Muscle of arm (tissue), 12 donors: ENCODE data around the gene FBXO48. TPM values are rescaled to one million over a fixed set of nuclear protein-coding genes. Genes with fewer than 3 reads are reported as not detected.

Experiments
- DNase-seq: peaks from one replicate; pipeline ENCODE4 v3.0.0-alpha.2; 2013
- polyA plus RNA-seq, 12 donors: library from polyadenylated mRNA; unstranded; fragments of 120-200 nt; gene quantifications; one replicate each; pipeline ENCODE4 v1.2.1, GENCODE V29; 2013; ENCODE audit not compliant: insufficient read length in 12 of 12

FBXO48 gene
- polyA plus RNA-seq, 12 donors = 1.3 to 2.7 (median 1.9) TPM; not detected in 2

DNA sequence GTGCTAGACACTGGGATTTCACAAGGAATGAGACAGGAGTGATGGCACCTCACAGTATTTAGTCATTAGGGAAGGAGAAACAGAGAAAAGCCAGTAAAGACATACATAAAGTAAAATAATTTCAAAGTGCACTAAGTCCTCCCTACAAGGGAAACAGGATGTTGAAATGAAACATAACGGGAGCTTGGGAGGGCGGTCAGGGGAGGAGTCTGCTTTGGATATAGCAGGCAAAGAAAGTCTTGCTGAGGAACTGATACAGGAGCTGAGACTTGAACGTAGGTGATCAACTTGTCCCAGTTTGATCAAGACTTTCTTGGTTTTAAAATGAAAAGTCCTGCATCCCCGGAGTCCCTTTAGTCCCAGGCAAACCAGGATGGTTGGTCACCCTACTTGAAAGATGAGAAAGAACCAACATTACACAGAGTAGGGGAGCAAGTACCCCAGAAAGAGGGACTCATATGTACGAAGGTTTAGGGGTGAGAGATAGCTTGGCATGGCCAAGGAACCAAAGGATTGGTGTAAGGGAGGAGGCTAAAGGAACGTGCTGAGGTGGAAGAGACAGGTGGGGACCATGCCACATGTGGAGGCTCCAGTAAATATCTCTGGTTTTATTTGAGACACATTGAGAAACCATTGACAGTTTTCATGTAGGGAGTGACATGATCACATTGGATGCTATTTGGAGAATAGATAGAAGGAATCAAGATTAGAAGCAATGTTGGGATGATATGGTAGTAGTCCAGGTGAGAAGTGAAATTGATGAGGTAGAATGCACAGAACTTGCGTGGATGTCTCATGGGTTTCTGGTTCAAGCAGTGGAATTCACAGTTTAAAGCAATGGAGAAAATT lies 28.4 kb downstream of the FBXO48 start:
- no peak for DNase-seq

DNA sequence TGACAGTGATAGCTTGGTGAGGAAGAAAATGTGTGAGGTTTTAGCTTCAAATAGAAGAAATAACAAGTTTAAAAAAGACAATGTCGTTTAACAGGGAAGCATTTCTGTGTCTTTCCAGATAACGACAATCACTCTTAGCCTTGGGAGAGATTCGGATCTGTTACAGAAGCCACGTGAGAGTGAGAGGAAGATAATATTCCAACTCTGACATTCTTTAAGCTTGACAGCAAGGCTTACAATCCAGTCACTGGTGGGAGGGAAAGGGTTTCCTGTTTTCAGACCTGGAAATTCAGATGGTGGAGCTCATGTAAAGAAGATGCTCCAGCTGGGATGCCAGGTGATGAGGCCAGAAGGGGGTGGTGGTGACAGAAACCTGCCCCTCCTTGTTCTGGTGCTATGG lies 30.8 kb downstream of the FBXO48 start:
- DNase-seq = no peak

DNA sequence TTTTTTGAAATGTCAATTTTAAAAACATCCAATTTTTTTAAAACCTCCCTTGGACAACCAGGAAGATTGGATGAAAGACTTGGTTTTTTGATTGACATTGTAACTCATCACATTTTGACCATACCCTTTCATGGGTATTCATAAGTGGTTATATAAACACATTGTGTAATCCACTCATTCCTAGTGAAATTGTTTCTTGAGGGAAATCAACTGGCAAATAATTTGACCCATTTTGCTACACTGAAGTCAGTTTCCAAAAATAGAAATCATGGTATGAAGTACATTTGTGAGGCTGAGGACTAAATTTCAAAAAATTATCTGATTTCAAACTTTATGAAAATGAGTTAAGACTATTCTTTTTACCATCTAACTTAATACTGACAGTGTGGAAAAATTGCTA lies 31.5 kb downstream of the FBXO48 start:
- DNase-seq = no peak

DNA sequence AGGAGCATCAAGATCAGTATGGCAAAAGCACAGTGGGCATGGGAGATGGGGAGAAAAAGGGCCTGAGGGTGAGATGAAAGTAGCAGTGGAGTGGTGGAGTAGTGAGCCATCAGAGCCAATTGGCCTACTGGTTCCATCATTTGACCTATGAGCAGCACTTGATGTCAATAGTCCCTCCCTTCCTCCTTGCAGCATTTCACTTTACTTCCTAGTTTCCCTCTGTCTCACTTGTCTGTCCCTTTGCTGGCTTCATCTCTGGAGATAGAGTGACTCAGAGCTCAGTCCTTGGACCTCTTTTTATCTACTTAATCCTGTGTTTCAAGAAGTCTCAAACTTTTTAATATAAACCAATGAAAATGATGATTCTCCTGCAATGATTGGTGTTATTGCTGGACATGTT lies 32.1 kb downstream of the FBXO48 start:
- DNase-seq = no peak

DNA sequence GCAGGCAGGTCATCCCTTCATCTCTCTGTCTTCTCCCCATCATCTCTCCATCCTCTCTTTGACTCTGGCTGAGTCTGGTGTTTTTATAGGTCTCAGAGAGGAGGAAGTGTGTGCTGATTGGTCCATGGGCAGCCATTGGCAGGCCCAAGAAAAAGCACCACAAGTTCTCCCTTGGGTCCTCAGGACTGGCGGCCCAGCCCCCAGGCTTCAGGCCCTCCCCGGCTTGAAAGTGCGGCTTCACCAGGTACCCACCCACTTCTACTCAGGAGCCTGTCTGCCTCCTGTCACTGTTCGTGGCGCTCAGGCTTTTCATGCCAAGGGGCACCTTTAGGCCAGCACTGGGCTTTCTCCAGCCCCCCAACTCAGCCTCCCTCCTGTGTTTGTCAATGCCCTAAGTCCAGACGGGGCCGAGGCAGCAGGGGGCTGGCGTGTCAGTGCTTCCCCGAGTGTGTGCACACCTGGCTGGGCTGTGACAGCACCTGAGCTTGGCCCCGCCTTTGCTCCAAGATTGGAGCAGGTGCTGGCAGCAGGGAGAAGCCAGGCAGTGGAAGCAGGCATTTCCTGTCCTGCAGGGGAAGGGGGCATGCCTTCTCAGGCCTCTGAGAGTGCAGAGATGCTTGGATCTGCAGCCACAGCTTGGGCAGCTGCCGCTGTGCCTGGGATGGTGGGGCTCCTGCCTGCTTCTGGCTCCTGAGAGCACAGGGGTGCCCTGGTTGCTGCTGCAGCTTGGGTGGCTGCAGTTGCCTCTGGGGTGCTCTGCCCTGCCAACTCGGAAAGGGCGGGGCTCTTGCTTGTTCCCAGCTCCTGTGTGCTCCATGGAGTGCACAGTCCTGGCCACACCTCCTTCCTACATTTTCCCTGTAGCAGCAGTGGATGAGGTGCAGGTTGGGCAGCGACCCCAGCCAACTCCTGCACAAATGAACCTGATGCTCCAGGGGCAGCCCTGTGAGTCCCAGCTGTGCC lies 34.1 kb downstream of the FBXO48 start:
- no peak for DNase-seq

DNA sequence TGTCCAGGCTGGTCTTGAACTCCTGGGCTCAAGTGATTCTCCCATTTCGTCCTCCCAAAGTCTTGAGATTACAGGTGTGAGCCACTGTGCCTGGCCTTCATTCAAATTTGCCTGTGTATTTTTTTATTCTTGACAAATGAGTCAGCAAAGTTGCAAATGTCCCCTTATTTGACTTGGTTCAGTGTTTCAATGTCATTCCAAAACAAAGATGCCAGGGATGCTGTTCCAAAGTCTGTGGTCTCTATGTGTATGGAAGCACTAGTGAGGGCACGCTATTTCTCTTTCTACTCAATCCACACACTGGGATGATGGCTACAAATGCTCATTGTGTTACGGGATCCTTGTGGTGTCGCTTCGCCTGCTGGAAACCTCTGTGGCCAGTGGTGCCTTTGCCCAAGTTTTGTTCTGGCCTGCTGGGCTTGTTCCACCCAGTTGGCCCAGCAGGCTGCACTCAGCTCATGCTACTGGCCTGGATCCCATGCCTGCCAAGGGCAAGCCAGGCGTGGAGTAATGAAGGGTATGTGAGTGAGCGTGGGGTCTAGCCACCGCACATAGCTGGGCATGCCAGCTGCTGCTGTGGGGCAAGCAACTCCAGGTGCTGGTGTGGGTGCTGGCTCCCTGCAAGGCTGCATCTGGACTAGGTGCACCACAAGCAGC lies 35.6 kb downstream of the FBXO48 start:
- DNase-seq = no peak

DNA sequence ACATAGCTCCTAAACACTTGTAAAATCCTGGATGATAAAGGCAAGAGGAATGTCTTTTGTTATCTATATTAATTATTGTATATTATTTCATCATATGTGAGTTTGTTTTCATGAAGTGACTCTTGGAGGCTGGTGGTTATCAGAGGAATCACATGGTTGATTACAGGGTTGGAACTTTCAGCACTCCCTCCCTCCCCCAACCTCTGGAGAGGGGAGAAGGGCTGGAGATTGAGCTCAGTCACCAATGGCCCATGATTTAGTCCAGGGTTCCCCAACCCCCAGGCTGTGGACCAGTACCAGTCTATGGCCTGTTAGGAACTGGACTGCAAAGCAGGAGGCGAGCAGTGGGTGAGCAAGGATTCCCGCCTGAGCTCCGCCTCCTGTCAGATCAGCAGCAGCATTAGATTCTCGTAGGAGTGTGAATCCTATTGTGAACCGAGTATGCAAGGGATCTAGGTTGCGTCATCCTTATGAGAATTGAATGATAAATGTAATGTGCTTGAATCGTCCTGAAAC lies 37.7 kb downstream of the FBXO48 start:
- no peak for DNase-seq

DNA sequence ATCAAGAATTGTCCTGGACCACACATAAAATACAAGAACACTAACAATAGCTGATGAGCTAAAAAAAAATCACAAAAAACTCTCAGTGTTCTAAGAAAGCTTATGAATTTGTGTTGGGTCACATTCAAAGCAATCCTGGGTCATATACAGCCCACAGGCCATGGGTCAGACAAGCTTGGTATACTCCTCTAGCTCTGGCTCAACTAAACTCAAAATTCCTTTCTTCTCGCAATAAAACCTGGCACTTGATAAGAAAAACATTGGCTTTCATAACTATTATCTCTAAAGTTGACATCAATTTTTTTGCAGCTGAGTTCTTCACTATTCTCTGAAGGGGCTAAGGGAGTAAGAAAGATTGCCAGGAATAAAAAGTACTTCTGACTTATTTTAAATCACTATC lies 38.3 kb downstream of the FBXO48 start:
- no peak for DNase-seq

DNA sequence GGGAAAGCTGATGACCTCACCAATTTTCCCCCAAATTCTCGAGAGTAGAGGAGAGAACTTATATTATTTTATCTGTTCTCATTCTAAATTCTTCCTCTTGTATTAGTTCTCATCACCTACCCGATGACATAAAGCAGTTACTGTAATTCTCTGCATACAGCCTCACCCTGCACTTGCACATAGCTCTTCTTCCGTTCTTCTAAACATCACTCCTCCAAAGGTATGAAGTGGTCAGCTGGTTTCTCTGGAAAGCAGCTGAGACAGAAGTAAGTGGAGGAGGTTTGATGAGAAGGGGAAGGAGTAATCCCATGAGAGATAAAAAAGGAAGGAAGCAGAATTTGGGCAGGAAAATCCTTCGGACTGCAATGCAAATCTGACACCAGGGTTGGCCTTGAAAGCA lies 39.0 kb downstream of the FBXO48 start:
- no peak for DNase-seq

DNA sequence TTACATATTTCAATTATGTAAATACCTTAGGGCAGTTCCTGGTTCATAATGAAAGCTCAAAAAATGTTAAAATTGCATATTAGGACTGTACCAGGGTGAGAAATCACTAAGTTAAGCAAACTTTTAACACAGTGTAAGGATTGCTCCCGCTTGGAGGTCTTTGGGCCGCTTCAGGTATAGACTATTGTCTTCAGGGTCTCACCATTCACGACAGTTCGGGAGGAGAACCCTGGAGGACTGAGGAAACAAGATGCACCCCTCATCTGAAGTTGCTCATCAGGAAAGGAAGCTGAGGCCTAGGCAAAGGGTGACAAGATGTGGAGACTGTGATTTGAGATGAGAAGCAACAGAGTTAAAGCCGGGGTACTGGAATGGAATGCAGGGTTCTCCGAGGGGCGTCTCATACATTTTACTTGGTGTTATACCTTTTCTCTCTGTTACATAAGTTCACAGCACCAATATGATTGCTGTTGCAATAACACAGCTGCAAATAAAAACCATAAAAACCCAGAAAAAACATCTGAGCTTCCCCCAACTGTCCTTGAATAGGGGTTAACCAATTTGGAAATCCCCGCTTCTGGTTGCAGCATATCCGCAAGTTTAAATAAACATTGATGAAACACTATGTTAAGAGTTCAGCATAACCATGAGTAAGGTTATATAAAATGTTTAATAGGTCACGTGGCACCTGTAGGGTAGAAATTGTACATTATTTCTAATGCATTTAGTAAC lies 40.1 kb downstream of the FBXO48 start:
- DNase-seq = no peak

DNA sequence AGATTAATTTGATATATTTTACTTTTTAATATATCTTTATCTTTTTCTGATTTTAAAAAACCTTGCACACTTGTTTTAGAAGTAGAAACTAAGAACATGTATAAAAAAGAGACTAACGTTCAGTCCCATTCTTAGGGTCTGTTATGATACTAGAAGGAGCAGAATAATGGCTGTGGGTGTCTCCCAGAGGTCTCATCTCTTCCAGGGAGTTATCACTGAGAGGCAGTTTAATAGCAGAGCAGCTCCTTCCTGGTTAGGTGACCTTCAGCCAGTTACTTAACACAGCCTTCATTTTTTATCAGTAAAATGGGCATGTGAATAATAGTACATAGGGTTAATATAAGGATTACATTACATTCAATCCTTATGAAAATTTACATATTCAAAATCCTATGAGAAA lies 40.6 kb downstream of the FBXO48 start:
- DNase-seq = no peak

DNA sequence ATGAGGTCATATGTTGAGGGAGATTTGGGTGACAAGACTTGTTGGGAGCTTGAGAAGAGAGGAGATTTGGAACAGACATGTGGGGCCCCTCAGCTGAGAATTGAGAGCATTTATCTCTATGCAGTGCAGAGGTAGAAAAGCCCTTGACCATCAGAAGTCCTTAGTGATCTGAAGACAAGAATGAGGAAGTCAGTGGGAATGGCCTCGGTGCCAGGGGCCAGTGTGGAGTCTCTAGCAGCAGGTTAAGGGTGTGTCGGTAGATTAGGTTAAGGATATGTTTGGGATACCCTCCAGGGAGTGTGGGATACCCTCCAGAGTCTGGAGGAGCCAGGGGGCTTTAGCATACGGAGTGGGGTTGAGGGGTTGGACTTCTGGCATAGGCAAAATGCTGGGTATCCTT lies 41.6 kb downstream of the FBXO48 start:
- no peak for DNase-seq

DNA sequence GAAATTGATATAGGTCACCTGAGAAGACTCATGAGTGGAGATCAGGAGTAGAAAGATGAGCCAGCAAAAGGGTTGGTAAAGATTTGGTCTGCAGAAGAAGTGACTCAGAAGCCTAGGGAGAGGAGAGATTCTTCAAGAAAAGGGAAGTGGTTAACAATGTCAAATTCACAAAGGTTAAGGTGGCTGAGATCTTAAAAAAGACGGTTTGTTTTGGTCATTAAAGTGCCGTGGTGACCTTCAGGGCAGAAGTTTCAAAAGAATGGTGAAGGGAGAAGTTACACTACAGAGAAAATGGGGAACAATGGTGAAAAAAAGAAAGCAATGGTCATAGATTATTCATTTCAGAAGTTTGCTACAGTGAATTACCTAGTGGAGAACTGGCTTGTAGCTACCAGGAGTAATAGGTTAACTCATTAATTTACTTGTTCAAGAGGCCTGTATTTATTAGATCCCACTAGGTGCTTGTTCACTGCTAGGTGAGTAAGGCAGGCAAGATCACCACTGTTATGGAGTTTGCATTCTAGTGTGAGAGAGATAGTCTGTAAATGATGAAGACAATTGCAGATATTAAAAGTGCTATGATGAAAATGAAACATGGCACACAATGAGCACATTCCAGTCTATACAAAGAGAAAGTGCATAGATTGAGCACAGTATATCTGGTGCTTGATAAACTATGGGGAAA lies 43.0 kb downstream of the FBXO48 start:
- no peak for DNase-seq

DNA sequence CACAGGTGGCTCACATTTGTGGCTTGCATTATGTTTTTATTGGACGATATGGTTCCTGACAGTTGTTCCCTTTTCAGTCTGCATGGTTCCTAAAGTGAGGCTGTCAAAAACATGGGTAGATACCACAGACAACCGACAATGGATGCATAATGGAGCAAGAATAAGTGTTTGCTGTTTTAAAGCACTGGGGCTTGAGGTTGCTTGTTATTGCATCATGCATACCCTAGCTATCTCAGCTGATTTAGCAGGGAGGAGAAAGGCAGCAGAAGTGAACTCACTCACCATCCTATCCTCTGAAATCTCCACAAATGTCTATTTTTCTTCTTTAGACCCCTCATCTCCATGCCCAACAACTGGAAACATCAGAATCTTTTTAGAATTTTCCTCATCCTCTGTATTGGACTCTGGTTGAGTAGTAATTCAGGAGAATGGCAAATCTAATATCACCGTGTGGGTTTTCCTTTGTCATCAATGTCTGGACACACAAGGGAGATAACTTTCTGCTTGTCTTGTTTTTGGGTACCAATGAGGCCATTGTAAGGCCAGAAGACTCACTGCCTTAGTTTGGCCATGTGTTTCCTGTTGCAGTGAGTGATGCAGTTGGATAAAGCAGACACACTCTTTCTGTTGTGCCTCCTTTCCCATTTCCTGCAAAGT lies 46.7 kb downstream of the FBXO48 start:
- no peak for DNase-seq

DNA sequence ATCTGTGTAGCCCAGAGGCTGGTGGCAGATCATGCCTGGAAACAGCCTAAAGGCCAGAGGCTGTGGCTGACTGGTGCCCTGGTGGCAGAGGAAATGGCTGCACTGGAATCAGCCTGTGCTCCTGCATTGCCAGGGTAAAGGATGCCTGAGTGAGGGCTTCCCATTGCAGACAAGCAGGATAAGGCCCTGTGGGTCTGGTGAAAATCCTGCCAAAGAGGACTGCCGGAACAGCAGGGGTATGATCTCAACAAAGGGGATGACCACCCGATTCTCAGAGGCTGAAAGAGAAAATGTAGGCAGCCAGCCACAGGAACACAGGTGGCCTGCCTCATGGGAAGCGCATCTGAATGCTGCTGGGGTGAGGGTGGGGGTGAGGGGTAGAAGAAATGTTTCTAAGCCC lies 48.2 kb downstream of the FBXO48 start:
- no peak for DNase-seq

DNA sequence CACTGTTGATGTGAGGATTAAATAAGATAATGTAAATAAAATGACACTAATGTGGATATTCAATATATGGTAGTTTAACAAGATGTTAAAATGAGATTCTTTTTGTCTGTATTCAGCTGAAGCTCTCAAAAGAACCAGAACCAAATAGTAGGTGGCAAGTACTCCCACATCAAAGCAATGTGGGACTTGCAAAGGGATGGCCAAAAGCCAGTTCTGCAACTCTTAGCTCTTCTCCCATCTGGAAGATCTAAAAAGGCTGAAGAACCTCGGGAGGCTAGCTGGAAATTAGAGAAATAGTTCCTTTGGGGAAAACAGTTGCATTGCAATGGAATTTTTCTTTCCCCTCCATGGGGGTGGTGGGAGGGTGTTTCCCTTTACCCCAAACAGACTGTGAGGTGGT lies 48.7 kb downstream of the FBXO48 start:
- DNase-seq = no peak

DNA sequence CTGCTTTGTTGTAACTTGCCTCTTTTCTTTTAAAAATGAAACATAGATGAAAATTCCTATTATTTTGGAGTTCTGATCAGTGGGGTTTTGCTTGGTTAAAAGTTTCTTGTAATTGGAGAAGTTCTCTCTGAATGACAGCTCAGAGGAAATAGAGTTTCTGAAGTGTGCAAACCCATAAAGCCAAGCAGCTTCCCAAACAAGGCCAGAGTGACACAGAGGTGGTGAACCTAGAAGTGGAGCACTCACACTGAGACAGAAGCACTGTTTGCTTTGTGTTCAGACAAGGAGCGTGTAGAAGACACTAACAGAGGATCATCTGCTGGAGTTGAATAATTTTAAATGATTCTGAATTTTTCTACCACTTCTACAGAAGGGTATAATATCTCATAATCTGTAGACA lies 49.2 kb downstream of the FBXO48 start:
- no peak for DNase-seq

DNA sequence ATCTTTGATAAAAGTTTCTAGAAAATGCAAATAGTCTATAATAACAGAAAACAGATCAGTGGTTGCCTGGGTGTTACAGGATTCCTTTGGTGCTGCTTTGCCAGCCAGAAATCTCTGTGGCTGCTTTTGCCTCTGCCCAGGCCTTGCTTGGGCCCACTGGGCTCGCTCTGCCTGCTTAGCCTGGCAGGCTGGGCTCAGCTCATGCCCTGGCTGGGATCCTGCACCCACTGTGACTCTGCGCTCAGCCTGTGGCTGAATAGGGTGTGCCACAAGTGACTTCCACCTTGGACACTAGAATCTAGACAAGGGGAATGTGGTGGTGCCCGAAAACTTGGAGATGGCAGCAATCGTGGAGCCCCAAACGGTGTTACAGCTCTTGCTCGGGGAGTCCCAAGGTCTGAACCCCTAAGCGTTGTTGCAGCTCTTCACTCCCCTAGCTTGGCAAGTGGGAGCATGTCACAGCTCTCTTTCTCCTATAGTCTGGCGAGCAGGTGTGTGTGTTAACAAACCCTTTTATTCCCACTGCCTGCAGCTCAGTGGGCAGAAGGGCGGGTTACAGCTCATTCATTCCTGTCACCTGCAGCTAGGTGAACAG lies 50.9 kb downstream of the FBXO48 start:
- no peak for DNase-seq

DNA sequence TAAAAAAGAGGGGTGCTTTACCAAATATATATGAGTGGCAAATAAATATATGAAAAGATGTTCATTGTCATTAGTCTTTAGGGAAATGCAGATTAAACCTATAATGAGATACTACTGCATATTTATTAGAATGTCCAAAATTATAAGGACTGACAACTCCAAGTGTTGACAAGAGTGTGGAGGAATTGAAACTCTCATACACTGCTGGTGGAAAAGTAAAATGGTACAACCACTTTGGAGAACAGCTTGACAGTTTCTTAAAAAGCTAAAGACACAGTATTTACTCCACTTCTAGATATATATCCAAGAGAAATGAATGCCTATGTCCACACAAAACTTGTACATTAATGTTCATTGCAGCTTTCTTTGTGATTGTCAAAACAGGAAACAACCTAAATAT lies 51.6 kb downstream of the FBXO48 start:
- DNase-seq = no peak

DNA sequence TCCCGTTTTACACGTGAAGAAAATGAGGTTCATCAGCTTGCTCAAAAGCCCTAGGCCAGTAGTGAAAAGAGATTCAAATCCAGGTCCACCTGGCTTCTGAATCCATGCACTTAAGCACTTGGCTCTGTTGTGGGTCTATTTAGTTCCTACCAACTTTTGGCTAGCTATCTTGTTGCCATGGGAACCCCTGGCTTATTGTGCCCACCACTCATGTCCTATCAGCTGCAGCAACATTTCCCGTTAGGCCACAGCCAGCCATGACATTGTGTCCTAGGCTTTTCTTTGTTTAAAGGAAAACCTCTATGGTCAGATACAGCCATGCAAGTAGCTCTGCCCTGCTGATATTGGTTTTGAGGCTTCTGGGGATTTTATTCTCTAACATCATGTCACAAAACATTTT lies 52.2 kb downstream of the FBXO48 start:
- DNase-seq = no peak
